ENCODE measurements around the gene DNAJC8.

DNAJC8 gene

DNA sequence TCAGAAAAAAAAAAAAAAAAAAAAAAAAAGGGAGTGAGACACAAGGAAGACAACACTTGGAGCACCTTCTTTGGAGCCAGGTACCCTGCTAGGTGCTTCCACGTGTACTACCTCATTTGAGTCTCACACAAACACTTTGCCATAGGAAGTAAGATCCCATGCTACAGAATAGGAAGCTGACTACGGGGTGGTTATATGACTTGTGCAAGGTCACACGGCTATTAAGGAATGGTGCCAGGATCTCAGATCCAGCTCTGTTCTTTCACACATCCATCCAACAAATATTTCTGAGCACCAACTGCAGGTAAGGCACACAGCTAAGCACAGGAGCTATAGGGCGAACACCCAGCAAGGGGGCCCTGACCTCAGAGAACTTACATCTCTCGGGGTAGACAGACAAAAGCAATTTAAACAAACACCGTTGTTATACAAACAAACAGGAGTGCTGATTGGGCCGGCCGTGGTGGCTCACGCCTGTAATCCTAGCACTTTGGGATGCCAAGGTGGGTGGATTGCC lies 78.7 kb downstream of the DNAJC8 start:
- in situ Hi-C loops (cut with HindIII; ENCODE audit: low pct_ligation_motif_present, low pct_unique_long_range_greater_than_20kb, low sequenced_read_pairs) = no loop called here
- no peak for DNase-seq

Measured in ACHN (cell line).